Keratinocyte (primary cell): ENCODE results near the gene MRPS7. TPM values are rescaled to one million over a fixed set of nuclear protein-coding genes. Genes with fewer than 3 reads are reported as not detected.

Experiments
- DNase-seq: peaks from one replicate; pipeline ENCODE4 v3.0.0-alpha.2; 2011; ENCODE audit warnings: low read depth, missing footprints, low spot score
- FAIRE-seq: peaks from 2 replicates; lab custom pipeline; 2011; peaks lifted over from hg19 to GRCh38; lab: Jason Lieb, UNC
- H2AFZ ChIP-seq: 2 replicates; pipeline ENCODE4 v1.6.0; 2012; ENCODE audit warnings: low read length, control low read depth, inconsistent platforms; ENCODE audit not compliant: control insufficient read depth
- H3K27ac ChIP-seq: 2 replicates; pipeline ENCODE4 v1.5.1; 2011; ENCODE audit warnings: low read length; ENCODE audit not compliant: control insufficient read depth, insufficient read depth
- H3K27me3 ChIP-seq: 3 replicates; pipeline ENCODE4 v1.6.0; 2011; ENCODE audit warnings: low read length; ENCODE audit not compliant: control insufficient read depth, insufficient read depth; ENCODE audit errors: extremely low read depth
- H3K36me3 ChIP-seq, 2 experiments: 2 replicates in 1 of 2; 3 replicates in 1 of 2; pipeline ENCODE4 v1.5.1; 2011; ENCODE audit warnings: low read length in 2 of 2, mild to moderate bottlenecking in 1 of 2; ENCODE audit not compliant: control insufficient read depth in 2 of 2, insufficient read depth in 2 of 2; ENCODE audit errors: extremely low read depth in 1 of 2
- H3K4me1 ChIP-seq: 3 replicates; pipeline ENCODE4 v1.5.1; 2011; ENCODE audit warnings: low read length; ENCODE audit not compliant: control insufficient read depth, insufficient read depth; ENCODE audit errors: extremely low read depth
- H3K4me2 ChIP-seq: 3 replicates; pipeline ENCODE4 v1.6.0; 2011; ENCODE audit warnings: low read depth, low read length; ENCODE audit not compliant: control insufficient read depth, insufficient read depth; ENCODE audit errors: extremely low read depth
- H3K4me3 ChIP-seq, 3 experiments: fragments of 200-600 bp in 1 of 3; sonication (generic) in 1 of 3; 2 replicates in 2 of 3; 3 replicates in 1 of 3; pipeline ENCODE4 v1.5.1; 2011 to 2016; ENCODE audit warnings: low read length in 3 of 3, mild to moderate bottlenecking in 3 of 3, control low read depth in 2 of 3, inconsistent platforms in 1 of 3, low read depth in 1 of 3, mixed read lengths in 1 of 3, mixed run types in 1 of 3, moderate library complexity in 1 of 3; ENCODE audit not compliant: control insufficient read depth in 2 of 3, insufficient read depth in 2 of 3; ENCODE audit errors: extremely low read depth in 1 of 3
- H3K79me2 ChIP-seq: 2 replicates; pipeline ENCODE4 v1.6.0; 2012; ENCODE audit warnings: low read length; ENCODE audit not compliant: control insufficient read depth, insufficient read depth
- H3K9ac ChIP-seq: 3 replicates; pipeline ENCODE4 v1.6.0; 2011; ENCODE audit warnings: low read length; ENCODE audit not compliant: control insufficient read depth, insufficient read depth; ENCODE audit errors: extremely low read depth
- H3K9me1 ChIP-seq: 3 replicates; pipeline ENCODE4 v1.6.0; 2011; ENCODE audit warnings: low read length; ENCODE audit not compliant: control insufficient read depth, insufficient read depth; ENCODE audit errors: extremely low read depth
- H3K9me3 ChIP-seq: 2 replicates; pipeline ENCODE4 v1.5.1; 2012; ENCODE audit warnings: low read depth, low read length; ENCODE audit not compliant: control insufficient read depth
- H4K20me1 ChIP-seq: 3 replicates; pipeline ENCODE4 v1.6.0; 2011; ENCODE audit warnings: low read length; ENCODE audit not compliant: control insufficient read depth, insufficient read depth; ENCODE audit errors: extremely low read depth
- CTCF ChIP-seq, 3 experiments: IDR thresholded peaks in 1 of 3; conservative IDR thresholded peaks in 1 of 3; optimal IDR thresholded peaks in 1 of 3; 2 replicates in 2 of 3; 3 replicates in 1 of 3; pipeline versions ENCODE3 to v1.5.1; 2011; ENCODE audit warnings: low read length in 3 of 3, mild to moderate bottlenecking in 3 of 3, moderate library complexity in 2 of 3, control low read depth in 1 of 3, inconsistent platforms in 1 of 3; ENCODE audit not compliant: insufficient read depth in 2 of 3; ENCODE audit errors: extremely low read depth in 1 of 3
- EZH2 ChIP-seq: IDR thresholded peaks from one replicate; pipeline ENCODE4 v1.6.1; 2012; ENCODE audit warnings: inconsistent platforms, mild to moderate bottlenecking, low read length, moderate library complexity
- dilution Hi-C: fragments of 300-500 bp; cut with MboI; formaldehyde crosslinking; loops from one replicate; pipeline ENCODE4 v1.7.0; 2020; ENCODE audit warnings: low sequenced_read_pairs; ENCODE audit not compliant: extremely low pct_ligation_motif_present
- polyA plus RNA-seq, 5 experiments: library from polyadenylated mRNA; depleted of rRNA in 3 of 5; stranded (reverse) in 3 of 5; stranded (forward) in 1 of 5; unstranded in 1 of 5; fragments of >200 nt; gene quantifications; 1 replicate in 1 of 5; 2 replicates in 3 of 5; 3 replicates in 1 of 5; pipeline versions ENCODE4 v1.2.1 to v1.2.3, GENCODE V29; 2011 to 2012; ENCODE audit warnings: missing spikeins in 2 of 5, low read depth in 1 of 5, low replicate concordance in 1 of 5

Gene MRPS7
- polyA plus RNA-seq, 1 donor (not counting 4 experiments of a cell fraction or from before 2014, with no cell fraction given), result 79.0 TPM

- no peak overlapping the region for H3K4me3 ChIP-seq
- peaks cover 4% of the 10 kb centered on the region for H3K4me1 ChIP-seq
- FAIRE-seq (no peak), DNase-seq (no peak)
- dilution Hi-C loops, result no loop called here
- no peak overlapping the region for H2AFZ ChIP-seq
- H3K4me2 ChIP-seq, result no peak overlapping the region
- H3K9ac ChIP-seq, result no peak overlapping the region
- no peaks in the 10 kb centered on the region for H4K20me1 ChIP-seq
- H3K79me2 ChIP-seq, result no peaks in the 10 kb centered on the region
- no peaks in the 10 kb centered on the region for H3K9me3 ChIP-seq
- no peak for TF ChIP-seq EZH2
- TF ChIP-seq CTCF (optimal IDR thresholded peaks at IDR 0.05 in 1 of 3, IDR thresholded peaks at IDR 0.05 in 1 of 3, conservative IDR thresholded peaks at IDR 0.05 in 1 of 3; ENCODE audit: extremely low read depth in 1 of 3, insufficient read depth in 2 of 3, low read length in 3 of 3), result no peak
- H3K9me1 ChIP-seq, result no peaks in the 10 kb centered on the region
- H3K36me3 ChIP-seq, result no peaks in the 10 kb centered on the region
- no peak overlapping the region for H3K27ac ChIP-seq
- no peaks in the 10 kb centered on the region for H3K27me3 ChIP-seq
These were observed 46.5 kb downstream of the MRPS7 start for GRCh38 chr17:75307957-75308731.

- Histone ChIP-seq H3K9me3 (no peaks in the 10 kb centered on the region), H3K9ac (no peak overlapping the region), H3K4me3 (no peak overlapping the region), H3K4me1 (peaks cover 4% of the 10 kb centered on the region), H4K20me1 (no peaks in the 10 kb centered on the region), H2AFZ (no peak overlapping the region), H3K27ac (no peak overlapping the region), H3K4me2 (peak overlapping the region; percentile 1), H3K36me3 (no peaks in the 10 kb centered on the region), H3K79me2 (no peaks in the 10 kb centered on the region), H3K9me1 (no peaks in the 10 kb centered on the region), H3K27me3 (no peaks in the 10 kb centered on the region)
- TF ChIP-seq EZH2 (no peak), CTCF (optimal IDR thresholded peaks at IDR 0.05 in 1 of 3, IDR thresholded peaks at IDR 0.05 in 1 of 3, conservative IDR thresholded peaks at IDR 0.05 in 1 of 3; ENCODE audit: extremely low read depth in 1 of 3, insufficient read depth in 2 of 3, low read length in 3 of 3) (no peak)
- dilution Hi-C loops, result no loop called here
- DNase-seq, result no peak
- FAIRE-seq, result no peak
These were observed 47.3 kb downstream of the MRPS7 start for GRCh38 chr17:75308732-75309629.
